Measurements from ENCODE around the gene LDLRAD3. TPM values are rescaled to one million over a fixed set of nuclear protein-coding genes. Genes with fewer than 3 reads are reported as not detected.

Gene LDLRAD3
- total RNA-seq: 5.1 and 14.1 TPM in 2 replicates

GRCh38 chr11:35943713-35944502, at the start of gene LDLRAD3:
TSS of gene LDLRAD3 (plus strand) at chr11:35944062. CDS start at chr11:35944099, 37 bp downstream.

Small RNAs within 50 kb of the gene (small RNA-seq; reads per million reads assigned to genes)
- not detected for gene MIR3973

All from placental epithelial cell (primary cell).